ENCODE results near the gene FAM118A.

Gene FAM118A

DNA sequence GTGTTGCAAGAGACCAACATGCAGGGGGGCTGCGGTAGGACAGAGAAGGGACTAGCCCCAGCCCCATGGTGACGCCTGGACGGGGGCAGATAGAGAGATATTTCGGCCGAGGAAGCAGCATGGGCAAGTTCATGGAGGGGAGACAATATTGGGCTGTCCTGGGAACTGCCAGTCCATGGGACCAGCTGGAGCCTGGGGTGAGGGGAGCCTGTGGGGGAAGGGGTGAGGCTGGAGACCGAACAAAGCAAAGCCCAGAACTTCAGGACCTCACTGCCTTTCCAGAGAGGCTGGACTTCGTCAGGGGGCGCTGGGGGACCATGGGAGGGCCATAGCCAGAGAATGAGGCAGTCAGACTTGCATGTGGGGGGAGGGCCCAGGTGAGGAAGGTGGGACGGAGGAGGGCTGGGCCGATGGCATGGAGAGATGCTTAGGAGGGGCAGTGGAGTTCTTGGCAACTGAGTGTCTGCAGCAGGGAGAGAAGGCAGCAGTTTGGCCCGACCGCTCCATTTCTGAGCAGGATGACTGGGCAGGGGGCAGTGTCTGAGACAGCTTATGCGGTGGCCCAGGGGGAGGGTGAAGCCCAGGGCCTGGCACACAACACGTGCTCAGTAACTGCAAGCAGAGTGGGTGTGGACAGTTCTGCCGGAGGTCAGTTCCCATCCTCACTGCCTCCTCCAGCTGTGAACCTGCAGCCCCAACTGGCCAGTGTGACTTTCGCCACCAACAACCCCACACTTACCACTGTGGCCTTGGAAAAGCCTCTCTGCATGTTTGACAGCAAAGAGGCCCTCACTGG, 24.3 kb upstream of the FAM118A start:
- DNase-seq: no peak
- Histone ChIP-seq H3K27ac (ENCODE audit: insufficient read depth in 1 of 2, low read depth in 1 of 2, low read length in 2 of 2, poor library complexity in 1 of 2, severe bottlenecking in 2 of 2) (no peak overlapping the region), H3K9me3 (ENCODE audit: control extremely low read depth in 1 of 5, control insufficient read depth in 4 of 5, insufficient read depth in 2 of 5, low read depth in 1 of 5, low read length in 4 of 5) (no peaks in the 10 kb centered on the region), H3K4me1 (ENCODE audit: control extremely low read depth in 1 of 4, control insufficient read depth in 4 of 4, insufficient read depth in 4 of 4, low read length in 3 of 4) (peaks cover 0 to 13% (median 10%) of the 10 kb centered on the region in 4 experiments), H3K36me3 (ENCODE audit: control insufficient read depth in 4 of 4, insufficient read depth in 4 of 4, low read length in 3 of 4) (no peaks in the 10 kb centered on the region), H3K27me3 (replicated peaks in 2 of 5; ENCODE audit: control insufficient read depth in 4 of 5, insufficient read depth in 5 of 5, low read length in 4 of 5) (peaks cover 0 to 21% (median 13%) of the 10 kb centered on the region in 5 experiments), H3K4me3 (ENCODE audit: control insufficient read depth in 1 of 7, extremely low read depth in 1 of 7, insufficient read depth in 4 of 7, low read depth in 2 of 7, low read length in 6 of 7) (peak overlapping the region in 1 of 7 experiments; percentile 57)
- POLR2A ChIA-PET: no interaction called here
- 75% methylated on average over 14 of the region's 16 CpGs for WGBS (ENCODE audit: insufficient coverage)
- CTCF ChIA-PET: interaction anchor here (1.5 to 1.9 kb wide), 2 partner anchors 15 to 21 kb away, joined by 5 read pairs; no protein-coding TSS in a partner anchor

DNA sequence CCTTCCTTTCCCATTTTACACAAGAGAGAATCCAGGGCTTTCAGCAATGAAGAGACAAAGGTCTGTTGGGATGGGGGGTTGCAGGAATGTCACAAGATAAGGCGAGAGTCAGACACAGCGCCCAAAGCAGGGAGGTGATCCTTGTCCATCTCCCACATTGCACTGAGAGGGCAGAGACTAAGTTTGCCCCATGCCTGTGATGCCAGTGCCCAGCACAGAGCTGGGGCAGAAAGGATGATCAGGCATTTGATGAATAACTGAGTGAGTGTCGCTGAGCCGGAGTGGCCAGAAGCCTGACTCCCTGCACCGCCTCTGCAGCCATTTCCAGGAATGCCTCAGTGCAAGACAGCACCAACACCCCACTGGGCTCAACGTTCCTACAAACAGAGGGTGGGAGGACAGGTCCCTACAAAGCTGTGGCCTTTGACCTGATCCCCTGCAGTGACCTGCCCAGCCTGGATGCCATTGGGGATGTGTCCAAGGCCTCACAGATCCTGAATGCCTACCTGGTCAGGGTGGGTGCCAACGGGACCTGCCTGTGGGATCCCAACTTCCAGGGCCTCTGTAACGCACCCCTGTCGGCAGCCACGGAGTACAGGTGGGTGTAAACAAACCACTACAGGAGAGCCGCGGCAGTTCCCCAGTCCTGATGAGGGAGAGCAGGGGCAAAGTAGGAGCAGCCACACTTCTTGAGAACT, 22.7 kb upstream of the FAM118A start:
- Histone ChIP-seq H3K36me3 (ENCODE audit: control insufficient read depth in 4 of 4, insufficient read depth in 4 of 4, low read length in 3 of 4) (no peaks in the 10 kb centered on the region), H3K27ac (ENCODE audit: insufficient read depth in 1 of 2, low read depth in 1 of 2, low read length in 2 of 2, poor library complexity in 1 of 2, severe bottlenecking in 2 of 2) (no peak overlapping the region), H3K4me1 (ENCODE audit: control extremely low read depth in 1 of 4, control insufficient read depth in 4 of 4, insufficient read depth in 4 of 4, low read length in 3 of 4) (peaks cover 0 to 13% (median 10%) of the 10 kb centered on the region in 4 experiments), H3K9me3 (ENCODE audit: control extremely low read depth in 1 of 5, control insufficient read depth in 4 of 5, insufficient read depth in 2 of 5, low read depth in 1 of 5, low read length in 4 of 5) (no peaks in the 10 kb centered on the region), H3K27me3 (replicated peaks in 2 of 5; ENCODE audit: control insufficient read depth in 4 of 5, insufficient read depth in 5 of 5, low read length in 4 of 5) (peaks cover 0 to 21% (median 13%) of the 10 kb centered on the region in 5 experiments), H3K4me3 (ENCODE audit: control insufficient read depth in 1 of 7, extremely low read depth in 1 of 7, insufficient read depth in 4 of 7, low read depth in 2 of 7, low read length in 6 of 7) (no peak overlapping the region)
- no peak for DNase-seq
- ChIA-PET POLR2A (no interaction called here), CTCF (interaction anchor here (0.6 to 1.0 kb wide), 2 partner anchors 21 to 151 kb away, joined by 3 to 4 read pairs; no protein-coding TSS in a partner anchor)
- WGBS (ENCODE audit: insufficient coverage): 98% methylated on average over 12 of the region's 12 CpGs

DNA sequence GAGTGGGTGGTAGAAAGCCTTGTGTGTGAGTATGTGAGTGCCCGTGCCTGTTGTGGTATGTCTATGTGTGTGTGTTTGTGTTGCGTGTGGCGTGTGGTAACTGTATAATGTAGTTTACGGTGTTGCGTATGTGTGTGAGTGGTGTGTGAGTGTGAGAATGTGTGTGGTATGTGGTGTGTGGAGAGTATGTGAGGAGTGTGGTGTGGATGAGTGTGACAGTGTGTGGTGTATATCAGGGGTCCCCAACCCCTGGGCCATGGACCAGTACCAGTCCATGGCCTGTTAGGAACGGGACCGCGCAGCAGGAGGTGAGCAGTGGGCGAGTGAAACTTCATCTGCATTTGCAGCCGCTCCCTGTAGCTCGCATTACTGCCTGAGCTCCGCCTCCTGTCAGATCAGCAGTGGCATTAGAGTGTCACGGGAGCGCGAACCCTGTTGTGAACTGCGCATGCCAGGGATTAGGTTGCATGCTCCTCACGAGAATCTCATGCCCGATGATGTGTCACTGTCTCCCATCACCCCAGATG, 19.3 kb upstream of the FAM118A start:
- 90% methylated on average over 17 of the region's 18 CpGs for WGBS (ENCODE audit: insufficient coverage)
- no peak for DNase-seq
- no peaks in the 10 kb centered on the region for H3K9me3 ChIP-seq (ENCODE audit: control extremely low read depth in 1 of 5, control insufficient read depth in 4 of 5, insufficient read depth in 2 of 5, low read depth in 1 of 5, low read length in 4 of 5)
- H3K36me3 ChIP-seq (ENCODE audit: control insufficient read depth in 4 of 4, insufficient read depth in 4 of 4, low read length in 3 of 4): no peaks in the 10 kb centered on the region
- peaks cover 0 to 9% (median 0%) of the 10 kb centered on the region in 5 experiments for H3K27me3 ChIP-seq (replicated peaks in 2 of 5; ENCODE audit: control insufficient read depth in 4 of 5, insufficient read depth in 5 of 5, low read length in 4 of 5)
- ChIA-PET CTCF (no interaction called here), POLR2A (no interaction called here)
- H3K4me1 ChIP-seq (ENCODE audit: control extremely low read depth in 1 of 4, control insufficient read depth in 4 of 4, insufficient read depth in 4 of 4, low read length in 3 of 4): peaks cover 0 to 15% (median 7%) of the 10 kb centered on the region in 4 experiments
- H3K27ac ChIP-seq (ENCODE audit: insufficient read depth in 1 of 2, low read depth in 1 of 2, low read length in 2 of 2, poor library complexity in 1 of 2, severe bottlenecking in 2 of 2): no peak overlapping the region
- H3K4me3 ChIP-seq (ENCODE audit: control insufficient read depth in 1 of 7, extremely low read depth in 1 of 7, insufficient read depth in 4 of 7, low read depth in 2 of 7, low read length in 6 of 7): no peak overlapping the region

DNA sequence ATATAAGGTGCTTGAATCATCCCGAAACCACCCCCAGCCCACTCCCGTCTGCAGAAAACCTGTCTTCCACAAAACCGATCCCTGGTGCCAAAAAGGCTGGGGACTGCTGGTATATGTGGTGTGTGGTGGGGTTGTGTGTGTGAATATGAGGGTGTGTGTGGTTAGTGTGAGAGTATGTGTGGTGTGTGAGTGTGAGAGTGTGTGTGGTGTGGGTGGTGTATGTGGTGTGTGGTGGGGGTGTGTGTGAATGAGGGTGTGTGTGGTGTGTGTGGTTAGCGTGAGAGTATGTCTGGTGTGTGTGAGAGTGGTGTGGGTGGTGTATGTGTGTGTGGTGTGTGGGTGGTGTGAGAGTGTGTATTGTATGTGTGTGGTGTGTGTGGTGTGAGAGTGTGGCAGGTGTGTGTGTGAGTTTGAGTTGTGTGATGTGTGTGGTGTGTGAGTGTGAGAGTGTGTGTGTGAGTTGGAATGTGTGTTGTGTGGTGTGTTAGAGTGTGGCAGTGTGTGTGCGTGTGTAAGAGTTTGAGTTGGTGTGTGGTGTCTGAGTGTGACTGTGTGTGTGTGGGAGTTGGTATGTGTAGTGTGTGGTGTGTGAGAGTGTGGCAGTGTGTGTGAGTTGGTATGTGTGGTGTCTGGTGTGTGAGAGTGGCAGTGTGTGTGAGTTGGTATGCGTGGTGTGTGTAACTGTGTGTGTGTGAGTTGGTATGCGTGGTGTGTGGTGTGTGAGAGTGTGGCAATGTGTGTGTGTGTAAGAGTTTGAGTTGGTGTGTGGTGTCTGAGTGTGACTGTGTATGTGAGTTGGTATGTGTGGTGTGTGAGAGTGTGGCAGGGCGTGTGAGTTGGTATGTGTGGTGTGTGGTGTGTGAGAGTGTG, 18.4 kb upstream of the FAM118A start:
- no peaks in the 10 kb centered on the region for H3K9me3 ChIP-seq (ENCODE audit: control extremely low read depth in 1 of 5, control insufficient read depth in 4 of 5, insufficient read depth in 2 of 5, low read depth in 1 of 5, low read length in 4 of 5)
- 96% methylated on average over 7 of the region's 8 CpGs for WGBS (ENCODE audit: insufficient coverage)
- no peak for DNase-seq
- peaks cover 0 to 3% (median 0%) of the 10 kb centered on the region in 5 experiments for H3K27me3 ChIP-seq (replicated peaks in 2 of 5; ENCODE audit: control insufficient read depth in 4 of 5, insufficient read depth in 5 of 5, low read length in 4 of 5)
- no peak overlapping the region for H3K4me3 ChIP-seq (ENCODE audit: control insufficient read depth in 1 of 7, extremely low read depth in 1 of 7, insufficient read depth in 4 of 7, low read depth in 2 of 7, low read length in 6 of 7)
- ChIA-PET CTCF (no interaction called here), POLR2A (no interaction called here)
- H3K36me3 ChIP-seq (ENCODE audit: control insufficient read depth in 4 of 4, insufficient read depth in 4 of 4, low read length in 3 of 4): no peaks in the 10 kb centered on the region
- H3K4me1 ChIP-seq (ENCODE audit: control extremely low read depth in 1 of 4, control insufficient read depth in 4 of 4, insufficient read depth in 4 of 4, low read length in 3 of 4): peaks cover 0 to 15% (median 7%) of the 10 kb centered on the region in 4 experiments
- no peak overlapping the region for H3K27ac ChIP-seq (ENCODE audit: insufficient read depth in 1 of 2, low read depth in 1 of 2, low read length in 2 of 2, poor library complexity in 1 of 2, severe bottlenecking in 2 of 2)

DNA sequence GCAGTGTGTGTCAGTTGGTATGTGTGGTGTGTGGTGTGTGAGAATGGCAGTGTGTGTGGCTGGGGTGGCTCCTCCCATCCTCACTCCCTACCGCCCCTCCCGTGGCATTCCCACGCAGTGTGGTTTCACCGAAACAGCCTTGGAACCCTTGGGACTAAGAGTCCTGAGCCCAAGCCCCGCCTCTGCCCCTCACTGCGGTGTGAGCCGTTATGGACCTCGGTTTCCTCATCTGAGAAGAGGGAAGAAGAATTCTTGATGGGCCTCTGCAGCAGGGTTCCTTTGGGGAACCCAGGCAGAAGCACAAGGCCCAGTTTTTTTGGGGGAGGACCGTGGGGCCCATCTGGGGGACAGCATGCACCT, 17.8 kb upstream of the FAM118A start:
- CTCF ChIA-PET: interaction anchor here (0.6 kb wide), 1 partner anchor 126 kb away, joined by 3 read pairs; no protein-coding TSS in a partner anchor
- no peak for DNase-seq
- no peaks in the 10 kb centered on the region for H3K9me3 ChIP-seq (ENCODE audit: control extremely low read depth in 1 of 5, control insufficient read depth in 4 of 5, insufficient read depth in 2 of 5, low read depth in 1 of 5, low read length in 4 of 5)
- H3K36me3 ChIP-seq (ENCODE audit: control insufficient read depth in 4 of 4, insufficient read depth in 4 of 4, low read length in 3 of 4): no peaks in the 10 kb centered on the region
- no peak overlapping the region for H3K27ac ChIP-seq (ENCODE audit: insufficient read depth in 1 of 2, low read depth in 1 of 2, low read length in 2 of 2, poor library complexity in 1 of 2, severe bottlenecking in 2 of 2)
- peaks cover 0 to 21% (median 9%) of the 10 kb centered on the region in 4 experiments for H3K4me1 ChIP-seq (ENCODE audit: control extremely low read depth in 1 of 4, control insufficient read depth in 4 of 4, insufficient read depth in 4 of 4, low read length in 3 of 4)
- WGBS (ENCODE audit: insufficient coverage): 98% methylated on average over 5 of the region's 9 CpGs
- H3K4me3 ChIP-seq (ENCODE audit: control insufficient read depth in 1 of 7, extremely low read depth in 1 of 7, insufficient read depth in 4 of 7, low read depth in 2 of 7, low read length in 6 of 7): no peak overlapping the region
- POLR2A ChIA-PET: no interaction called here
- peaks cover 0 to 1% (median 0%) of the 10 kb centered on the region in 5 experiments for H3K27me3 ChIP-seq (replicated peaks in 2 of 5; ENCODE audit: control insufficient read depth in 4 of 5, insufficient read depth in 5 of 5, low read length in 4 of 5)

DNA sequence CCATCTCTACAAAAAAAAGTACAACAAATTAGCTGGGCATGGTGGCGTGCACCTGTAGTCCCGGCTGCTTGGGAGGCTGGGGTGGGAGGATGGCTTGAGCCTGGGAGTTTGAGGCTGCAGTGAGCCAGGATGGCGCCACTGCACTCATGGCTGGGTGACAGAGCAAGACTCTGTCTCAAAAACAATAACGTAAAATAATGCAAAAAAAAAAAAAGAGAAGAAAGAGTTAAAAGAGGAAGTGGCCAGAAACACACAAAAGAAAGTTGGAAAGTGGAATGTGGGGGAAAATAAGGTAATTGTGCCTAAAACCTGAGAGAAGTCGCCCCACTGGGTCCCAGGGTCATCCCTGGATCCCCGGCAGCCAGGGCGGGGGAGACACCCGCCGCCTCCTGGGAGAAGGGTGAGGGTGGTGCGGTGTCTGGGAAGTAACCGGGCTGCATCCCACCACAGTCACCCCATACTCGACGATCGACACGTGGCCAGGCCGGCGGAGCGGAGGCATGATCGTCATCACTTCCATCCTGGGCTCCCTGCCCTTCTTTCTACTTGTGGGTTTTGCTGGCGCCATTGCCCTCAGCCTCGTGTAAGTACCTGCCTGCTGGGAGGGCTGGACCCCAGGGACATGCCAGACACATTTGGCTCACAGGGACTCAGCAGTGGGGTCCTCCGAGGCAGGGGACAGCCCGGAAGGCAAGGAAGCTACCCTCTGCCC, 16.8 kb upstream of the FAM118A start:
- Histone ChIP-seq H3K4me3 (ENCODE audit: control insufficient read depth in 1 of 7, extremely low read depth in 1 of 7, insufficient read depth in 4 of 7, low read depth in 2 of 7, low read length in 6 of 7) (no peak overlapping the region), H3K27me3 (replicated peaks in 2 of 5; ENCODE audit: control insufficient read depth in 4 of 5, insufficient read depth in 5 of 5, low read length in 4 of 5) (no peaks in the 10 kb centered on the region), H3K4me1 (ENCODE audit: control extremely low read depth in 1 of 4, control insufficient read depth in 4 of 4, insufficient read depth in 4 of 4, low read length in 3 of 4) (peaks cover 0 to 22% (median 8%) of the 10 kb centered on the region in 4 experiments), H3K27ac (ENCODE audit: insufficient read depth in 1 of 2, low read depth in 1 of 2, low read length in 2 of 2, poor library complexity in 1 of 2, severe bottlenecking in 2 of 2) (no peak overlapping the region), H3K9me3 (ENCODE audit: control extremely low read depth in 1 of 5, control insufficient read depth in 4 of 5, insufficient read depth in 2 of 5, low read depth in 1 of 5, low read length in 4 of 5) (no peaks in the 10 kb centered on the region), H3K36me3 (ENCODE audit: control insufficient read depth in 4 of 4, insufficient read depth in 4 of 4, low read length in 3 of 4) (no peaks in the 10 kb centered on the region)
- 78% methylated on average over 20 of the region's 23 CpGs for WGBS (ENCODE audit: insufficient coverage)
- peak in 2 of 3 donors; percentile 47 to 64 for DNase-seq
- ChIA-PET CTCF (interaction anchor here (0.6 to 0.8 kb wide), 2 partner anchors 10 to 125 kb away, joined by 3 to 6 read pairs; no protein-coding TSS in a partner anchor), POLR2A (no interaction called here)
